Kidney glomerular epithelial cell (primary cell): ENCODE measurements around the gene SMAD4.
"Not testable (repeated sequence)": the region's sequence is repeated elsewhere in the genome, so short reads cannot be mapped to it uniquely, and the experiment has no call there.

Source experiments
- DNase-seq: peaks from one replicate; lab custom pipeline; 2025; lab: John Stamatoyannopoulos, UW

The SMAD4 gene

GRCh38 chr18:51029694-51030536, at the start of gene SMAD4:
Gene SMAD4, plus strand, starts transcription at chr18:51030213. Its CDS starts 16,834 bp downstream, at chr18:51047047.
- DNase-seq, result peak; percentile 92

GRCh38 chr18:50981381-50981780, 48.6 kb upstream of the SMAD4 start:
- DNase-seq, result no peak

- no peak for DNase-seq
Measured at GRCh38 chr18:50982086-50982801, 47.8 kb upstream of the SMAD4 start.

GRCh38 chr18:50982802-50983179, 47.2 kb upstream of the SMAD4 start:
- no peak for DNase-seq

GRCh38 chr18:50986360-50987087, 43.5 kb upstream of the SMAD4 start:
- DNase-seq, result peak; percentile 66

GRCh38 chr18:50987261-50987660, 42.8 kb upstream of the SMAD4 start:
- DNase-seq, result no peak

GRCh38 chr18:50989711-50990110, 40.3 kb upstream of the SMAD4 start:
- DNase-seq, result no peak

GRCh38 chr18:50992351-50992762, 37.7 kb upstream of the SMAD4 start:
- DNase-seq, result no peak

GRCh38 chr18:50994031-50994430, 36.0 kb upstream of the SMAD4 start:
- DNase-seq, result no peak

- DNase-seq, result not testable (repeated sequence)
Measured at GRCh38 chr18:51003174-51003573, 26.8 kb upstream of the SMAD4 start.

GRCh38 chr18:51006061-51006818, 23.8 kb upstream of the SMAD4 start:
- DNase-seq, result no peak

GRCh38 chr18:51006948-51007789, 22.8 kb upstream of the SMAD4 start:
- DNase-seq, result no peak

- no peak for DNase-seq
Measured at GRCh38 chr18:51007790-51008139, 22.2 kb upstream of the SMAD4 start.

- peak; percentile 26 for DNase-seq
Measured at GRCh38 chr18:51009072-51009471, 20.9 kb upstream of the SMAD4 start.

GRCh38 chr18:51010218-51010617, 19.8 kb upstream of the SMAD4 start:
- DNase-seq, result no peak

- DNase-seq, result no peak
Measured at GRCh38 chr18:51011709-51012108, 18.3 kb upstream of the SMAD4 start.

- no peak for DNase-seq
Measured at GRCh38 chr18:51012441-51012840, 17.6 kb upstream of the SMAD4 start.

- no peak for DNase-seq
Measured at GRCh38 chr18:51013259-51013658, 16.8 kb upstream of the SMAD4 start.

- no peak for DNase-seq
Measured at GRCh38 chr18:51017140-51017879, 12.7 kb upstream of the SMAD4 start.

GRCh38 chr18:51020536-51020935, 9.5 kb upstream of the SMAD4 start:
- DNase-seq, result no peak
